Endodermal cell (in vitro differentiated cells): ENCODE results near the gene ARL6IP1. TPM values are rescaled to one million over a fixed set of nuclear protein-coding genes. Genes with fewer than 3 reads are reported as not detected.
"Not testable (repeated sequence)": the region's sequence is repeated elsewhere in the genome, so short reads cannot be mapped to it uniquely, and the experiment has no call there.

Experiments used
- DNase-seq: peaks from one replicate; pipeline ENCODE4 v3.0.0-alpha.2; 2017
- H3K27ac ChIP-seq: 2 replicates; pipeline ENCODE4 v1.5.1; 2013; ENCODE audit warnings: mild to moderate bottlenecking, low read depth, low read length, moderate library complexity
- H3K27me3 ChIP-seq: 2 replicates; pipeline ENCODE4 v1.6.1; 2013; ENCODE audit warnings: mild to moderate bottlenecking, low read length, moderate library complexity; ENCODE audit not compliant: insufficient read depth, control insufficient read depth, poor library complexity, severe bottlenecking
- H3K36me3 ChIP-seq: 2 replicates; pipeline ENCODE4 v1.7.0; 2013; ENCODE audit warnings: mild to moderate bottlenecking, low read length, moderate library complexity; ENCODE audit not compliant: control insufficient read depth, insufficient read depth
- H3K4me1 ChIP-seq: one replicate; pipeline ENCODE4 v1.7.0; 2013; ENCODE audit warnings: low read length; ENCODE audit not compliant: control insufficient read depth, insufficient read depth
- H3K4me3 ChIP-seq: 2 replicates; pipeline ENCODE4 v1.5.1; 2013; ENCODE audit warnings: mild to moderate bottlenecking, low read length, moderate library complexity
- H3K9ac ChIP-seq: 2 replicates; pipeline ENCODE4 v1.6.1; 2013; ENCODE audit warnings: mild to moderate bottlenecking, low read length, moderate library complexity; ENCODE audit not compliant: poor library complexity, severe bottlenecking; ENCODE audit errors: extremely low read depth
- H3K9me3 ChIP-seq: 2 replicates; pipeline ENCODE4 v1.6.1; 2013; ENCODE audit warnings: mild to moderate bottlenecking, low read length, moderate library complexity; ENCODE audit not compliant: control insufficient read depth
- H3K27ac Mint-ChIP-seq: 2 replicates; pipeline ENCODE4 v1.8.0; 2020; ENCODE audit warnings: mixed read lengths
- H3K27me3 Mint-ChIP-seq: 2 replicates; pipeline ENCODE4 v1.8.0; 2021; ENCODE audit warnings: mild to moderate bottlenecking, mixed read lengths; ENCODE audit not compliant: insufficient read depth
- H3K36me3 Mint-ChIP-seq: 2 replicates; pipeline ENCODE4 v1.8.0; 2020; ENCODE audit warnings: low read depth, mixed read lengths
- H3K4me1 Mint-ChIP-seq: 2 replicates; pipeline ENCODE4 v1.8.0; 2020; ENCODE audit warnings: mixed read lengths
- H3K4me3 Mint-ChIP-seq: 2 replicates; pipeline ENCODE4 v1.8.0; 2020; ENCODE audit warnings: mild to moderate bottlenecking, moderate library complexity, mixed read lengths
- H3K9me3 Mint-ChIP-seq: 2 replicates; pipeline ENCODE4 v1.8.0; 2020; ENCODE audit warnings: mild to moderate bottlenecking, mixed read lengths
- CTCF ChIP-seq: fragments of 200-600 bp; sonication (generic); conservative IDR thresholded peaks from 2 replicates; pipeline ENCODE4 v1.5.0; 2021; ENCODE audit warnings: antibody characterized with exemption, mild to moderate bottlenecking
- WGBS, 2 experiments: methylation state at CpG; one replicate each; pipeline versions ENCODE4 v1.1.5 to v1.1.7; 2013; ENCODE audit warnings: missing lambda C conversion rate in 2 of 2, mixed read lengths in 1 of 2; ENCODE audit not compliant: insufficient coverage in 1 of 2, insufficient read length in 1 of 2; 5-methylcytosine and 5-hydroxymethylcytosine counted together
- total RNA-seq, 2 donors: library from RNA; stranded (reverse); fragmentation: NEBNext Ultra II Directional in 1 of 2; extraction: Animal tissue kit (Norgen Biotek cat#: 25700) in 1 of 2; gene quantifications; 2 replicates in 1 of 2; 3 replicates in 1 of 2; pipeline ENCODE4 v1.2.1, GENCODE V29; 2021

Gene ARL6IP1
- total RNA-seq, 2 donors from 2014 or later = 331 to 334 TPM

DNA sequence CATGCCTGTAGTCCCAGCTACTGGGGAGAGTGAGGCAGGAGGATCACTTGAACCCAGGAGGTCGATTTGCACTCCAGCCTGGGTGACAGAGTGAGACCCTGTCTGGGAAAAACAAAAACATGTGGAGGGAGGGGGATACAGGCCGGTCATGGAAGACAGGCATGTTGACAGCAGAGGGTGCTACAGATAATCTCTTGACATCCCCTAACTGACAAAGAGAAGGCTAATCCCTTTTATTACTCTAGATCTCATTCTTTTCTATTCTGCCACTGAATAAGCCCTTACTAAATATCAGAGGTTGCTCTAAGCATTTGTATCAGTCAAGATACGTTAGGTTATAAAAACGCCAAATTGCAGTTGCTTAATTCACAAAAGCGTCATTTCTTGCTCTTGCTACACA, 25.0 kb downstream of the ARL6IP1 start:
- not testable (repeated sequence) for H3K27ac ChIP-seq, DNase-seq, H3K27me3 Mint-ChIP-seq, H3K27me3 ChIP-seq, H3K36me3 ChIP-seq, H3K4me1 Mint-ChIP-seq, H3K4me3 ChIP-seq, H3K9me3 ChIP-seq, H3K27ac Mint-ChIP-seq, H3K9me3 Mint-ChIP-seq, H3K4me3 Mint-ChIP-seq, H3K9ac ChIP-seq, H3K4me1 ChIP-seq, H3K36me3 Mint-ChIP-seq
- 84 to 100% methylated on average over 2 to 5 of the region's 5 CpGs for WGBS, 2 experiments
- TF ChIP-seq CTCF = peak; percentile 31

DNA sequence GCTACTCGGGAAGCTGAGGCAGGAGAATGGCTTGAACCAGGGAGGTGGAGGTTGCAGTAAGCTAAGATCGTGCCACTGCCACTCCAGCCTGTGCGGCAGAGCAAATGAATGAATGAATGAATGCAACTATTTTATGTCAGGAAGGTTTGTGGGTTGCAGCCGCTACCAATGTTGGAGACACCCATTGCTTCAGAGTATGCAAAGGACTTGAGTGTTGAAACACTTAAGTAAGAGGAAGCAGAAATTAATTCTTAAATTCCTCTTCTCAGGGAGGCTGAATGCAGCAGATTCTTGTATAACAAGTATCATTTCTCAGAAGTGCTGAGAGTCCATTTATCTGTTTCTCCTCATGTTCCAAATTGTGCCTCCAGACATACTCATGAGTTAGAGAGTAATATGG, 26.7 kb downstream of the ARL6IP1 start:
- not testable (repeated sequence) for H3K27ac ChIP-seq, H3K4me3 Mint-ChIP-seq, H3K4me1 ChIP-seq, H3K9ac ChIP-seq, H3K27me3 Mint-ChIP-seq, H3K4me1 Mint-ChIP-seq, H3K36me3 Mint-ChIP-seq, DNase-seq, H3K9me3 ChIP-seq, H3K27me3 ChIP-seq, H3K36me3 ChIP-seq, H3K27ac Mint-ChIP-seq, H3K4me3 ChIP-seq
- 95 to 97% methylated on average over 4 of the region's 4 CpGs for WGBS, 2 experiments
- H3K9me3 Mint-ChIP-seq = peaks cover 11% of the 10 kb centered on the region

DNA sequence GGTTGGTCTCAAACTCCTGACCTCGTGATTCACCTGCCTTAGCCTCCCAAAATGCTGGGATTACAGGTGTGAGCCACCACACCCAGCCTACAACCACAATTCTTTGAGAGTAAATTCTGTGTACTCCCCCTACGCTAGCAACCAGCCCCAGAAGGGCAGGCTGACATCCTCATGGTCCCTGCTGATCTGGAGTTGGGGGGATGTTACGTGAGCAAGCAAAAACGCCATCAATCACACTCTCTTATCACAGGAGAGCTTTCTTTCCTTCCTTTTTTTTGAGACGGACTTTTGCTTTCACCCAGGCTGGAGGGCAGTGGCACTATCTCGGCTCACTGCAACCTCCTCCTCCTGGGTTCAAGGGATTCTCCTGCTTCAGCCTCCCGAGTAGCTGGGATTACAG, 29.2 kb downstream of the ARL6IP1 start:
- not testable (repeated sequence) for H3K9me3 ChIP-seq, H3K27ac ChIP-seq, H3K4me3 Mint-ChIP-seq, H3K4me3 ChIP-seq, DNase-seq, H3K36me3 ChIP-seq, H3K27me3 Mint-ChIP-seq, H3K36me3 Mint-ChIP-seq, H3K9ac ChIP-seq, H3K4me1 Mint-ChIP-seq, H3K27ac Mint-ChIP-seq, H3K4me1 ChIP-seq, H3K27me3 ChIP-seq
- WGBS, 2 experiments = 94 to 95% methylated on average over 5 to 7 of the region's 7 CpGs
- peaks cover 11% of the 10 kb centered on the region for H3K9me3 Mint-ChIP-seq

- H3K4me1 Mint-ChIP-seq, H3K27me3 ChIP-seq, H3K9me3 ChIP-seq, H3K4me3 Mint-ChIP-seq, H3K9ac ChIP-seq, H3K27ac Mint-ChIP-seq, H3K4me1 ChIP-seq, H3K27ac ChIP-seq, H3K27me3 Mint-ChIP-seq, H3K36me3 Mint-ChIP-seq, H3K4me3 ChIP-seq, H3K36me3 ChIP-seq, DNase-seq: not testable (repeated sequence)
- WGBS, 2 experiments = 92 to 99% methylated on average over 7 to 11 of the region's 11 CpGs
- H3K9me3 Mint-ChIP-seq = peaks cover 11% of the 10 kb centered on the region
Observed at GRCh38 chr16:18770336-18770962, 30.9 kb downstream of the ARL6IP1 start.

- H3K4me1 ChIP-seq, H3K4me3 Mint-ChIP-seq, DNase-seq, H3K36me3 Mint-ChIP-seq, H3K9ac ChIP-seq, H3K36me3 ChIP-seq, H3K27me3 Mint-ChIP-seq, H3K4me1 Mint-ChIP-seq, H3K27ac ChIP-seq, H3K4me3 ChIP-seq, H3K27me3 ChIP-seq, H3K27ac Mint-ChIP-seq, H3K9me3 ChIP-seq: not testable (repeated sequence)
- 94 to 97% methylated on average over 3 to 4 of the region's 7 CpGs for WGBS, 2 experiments
- H3K9me3 Mint-ChIP-seq = peaks cover 11% of the 10 kb centered on the region
Observed at GRCh38 chr16:18767217-18767616, 34.1 kb downstream of the ARL6IP1 start.

DNA sequence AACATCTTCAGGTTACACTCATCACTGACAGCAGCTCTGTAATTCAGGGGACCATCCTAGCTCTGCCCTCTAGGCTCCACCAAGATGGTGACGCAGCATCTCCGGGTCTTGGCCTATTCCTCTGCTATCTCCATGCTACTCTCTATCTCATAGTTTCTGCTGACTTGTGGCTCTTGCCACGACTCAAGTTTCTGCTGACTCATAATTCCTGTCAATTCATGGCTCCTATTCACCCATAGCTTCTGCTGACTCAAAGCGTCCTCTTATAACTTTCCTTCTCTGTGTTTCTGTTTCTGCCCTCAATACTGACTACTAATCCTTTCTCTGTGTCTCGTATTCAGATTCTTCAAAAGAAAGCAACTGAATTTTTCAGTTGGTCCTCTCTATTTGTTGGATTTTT, 38.6 kb downstream of the ARL6IP1 start:
- WGBS, 2 experiments = 61% methylated on average over 2 of the region's 5 CpGs; no CpG with 5 or more reads in 1 of the 2 experiments
- H3K9me3 ChIP-seq, H3K27me3 Mint-ChIP-seq: not testable (repeated sequence)

More for the DNA sequence above, 38.6 kb downstream of the ARL6IP1 start:
- H3K36me3 Mint-ChIP-seq, DNase-seq, H3K9me3 Mint-ChIP-seq, H3K27me3 ChIP-seq, H3K4me1 ChIP-seq, H3K27ac Mint-ChIP-seq, H3K9ac ChIP-seq, H3K4me1 Mint-ChIP-seq, H3K4me3 Mint-ChIP-seq, H3K4me3 ChIP-seq, H3K27ac ChIP-seq, H3K36me3 ChIP-seq: not testable (repeated sequence)
